ENCODE data around the gene MARCHF10. TPM values are rescaled to one million over a fixed set of nuclear protein-coding genes. Genes with fewer than 3 reads are reported as not detected.

MARCHF10 gene
- total RNA-seq, 4 donors from 2014 or later = not detected

- TF ChIP-seq CTCF (IDR thresholded peaks at IDR 0.05; ENCODE audit: low read depth) = no peak
Measured at GRCh38 chr17:62674841-62675240, 133.3 kb downstream of the MARCHF10 start.

GRCh38 chr17:62674363-62674739 is 133.8 kb downstream of the MARCHF10 start:
- no peak for TF ChIP-seq CTCF (IDR thresholded peaks at IDR 0.05; ENCODE audit: low read depth)

- TF ChIP-seq CTCF (IDR thresholded peaks at IDR 0.05; ENCODE audit: low read depth) = no peak
Measured at GRCh38 chr17:62673614-62674362, 134.3 kb downstream of the MARCHF10 start.

GRCh38 chr17:62672957-62673356 is 135.2 kb downstream of the MARCHF10 start:
- TF ChIP-seq CTCF (IDR thresholded peaks at IDR 0.05; ENCODE audit: low read depth) = no peak

GRCh38 chr17:62671553-62671952 is 136.6 kb downstream of the MARCHF10 start:
- no peak for TF ChIP-seq CTCF (IDR thresholded peaks at IDR 0.05; ENCODE audit: low read depth)

- TF ChIP-seq CTCF (IDR thresholded peaks at IDR 0.05; ENCODE audit: low read depth) = no peak
Measured at GRCh38 chr17:62670202-62670821, 137.8 kb downstream of the MARCHF10 start.

- no peak for TF ChIP-seq CTCF (IDR thresholded peaks at IDR 0.05; ENCODE audit: low read depth)
Measured at GRCh38 chr17:62668091-62668804, 139.9 kb downstream of the MARCHF10 start.
